KMS-11 (cell line): ENCODE measurements around the gene TCP11L1.

ENCODE experiments used
- H2AFZ ChIP-seq: fragments of 200-600 bp; sonication (generic); 2 replicates; pipeline ENCODE4 v1.6.1; 2016; ENCODE audit warnings: antibody characterized with exemption, mixed run types, low read depth
- H3K27ac ChIP-seq: fragments of 200-600 bp; sonication (generic); 2 replicates; pipeline ENCODE4 v1.6.1; 2016; ENCODE audit warnings: mild to moderate bottlenecking, mixed run types
- H3K27me3 ChIP-seq: fragments of 200-600 bp; sonication (generic); 2 replicates; pipeline ENCODE4 v1.6.1; 2017; ENCODE audit warnings: mild to moderate bottlenecking, low read depth, mixed run types, moderate library complexity; ENCODE audit not compliant: insufficient read depth
- H3K36me3 ChIP-seq: fragments of 200-600 bp; sonication (generic); 2 replicates; pipeline ENCODE4 v1.6.1; 2017; ENCODE audit warnings: mild to moderate bottlenecking, mixed run types; ENCODE audit not compliant: insufficient read depth
- H3K4me1 ChIP-seq: fragments of 200-600 bp; sonication (generic); 2 replicates; pipeline ENCODE4 v1.6.1; 2016; ENCODE audit warnings: mild to moderate bottlenecking, low read depth, mixed run types; ENCODE audit not compliant: poor library complexity, severe bottlenecking
- H3K4me2 ChIP-seq: fragments of 200-600 bp; sonication (generic); 2 replicates; pipeline ENCODE4 v1.7.0; 2016; ENCODE audit warnings: mild to moderate bottlenecking, mixed run types
- H3K4me3 ChIP-seq: fragments of 200-600 bp; sonication (generic); IDR thresholded peaks from 2 replicates; pipeline ENCODE4 v1.6.1; 2017; ENCODE audit warnings: low read depth, low read length, mixed read lengths; ENCODE audit not compliant: insufficient read depth
- H3K79me2 ChIP-seq: fragments of 200-600 bp; sonication (generic); 2 replicates; pipeline ENCODE4 v1.6.1; 2016; ENCODE audit warnings: low read depth, mixed run types; ENCODE audit not compliant: insufficient read depth
- H3K9ac ChIP-seq: fragments of 200-600 bp; sonication (generic); 2 replicates; pipeline ENCODE4 v1.6.1; 2016; ENCODE audit warnings: mild to moderate bottlenecking, mixed run types
- H4K20me1 ChIP-seq: fragments of 200-600 bp; sonication (generic); 2 replicates; pipeline ENCODE4 v1.6.1; 2016; ENCODE audit warnings: mild to moderate bottlenecking, mixed run types; ENCODE audit not compliant: insufficient read depth
- CTCF ChIP-seq: fragments of 200-600 bp; sonication (generic); conservative IDR thresholded peaks from 2 replicates; pipeline ENCODE4 v1.6.1; 2017; ENCODE audit warnings: low read depth, mild to moderate bottlenecking, antibody characterized with exemption, low read length, moderate library complexity, mixed read lengths

The TCP11L1 gene

GRCh38 chr11:33006010-33006409 lies 33.4 kb upstream of the TCP11L1 start:
- Histone ChIP-seq H3K27me3 (no peaks in the 10 kb centered on the region), H3K4me2 (no peak overlapping the region), H3K79me2 (no peaks in the 10 kb centered on the region), H3K4me3 (no peak overlapping the region), H3K36me3 (no peaks in the 10 kb centered on the region), H4K20me1 (no peaks in the 10 kb centered on the region), H3K4me1 (peaks cover 13% of the 10 kb centered on the region), H2AFZ (no peak overlapping the region), H3K27ac (no peak overlapping the region), H3K9ac (no peak overlapping the region)
- no peak for TF ChIP-seq CTCF

- H3K27ac ChIP-seq: no peak overlapping the region
- H3K36me3 ChIP-seq: no peaks in the 10 kb centered on the region
- H3K79me2 ChIP-seq: no peaks in the 10 kb centered on the region
- no peak for TF ChIP-seq CTCF
- no peak overlapping the region for H3K9ac ChIP-seq
- no peak overlapping the region for H3K4me2 ChIP-seq
- no peak overlapping the region for H2AFZ ChIP-seq
- no peak overlapping the region for H3K4me3 ChIP-seq
- H3K27me3 ChIP-seq: no peaks in the 10 kb centered on the region
- H4K20me1 ChIP-seq: no peaks in the 10 kb centered on the region
- peaks cover 17% of the 10 kb centered on the region for H3K4me1 ChIP-seq
Observed at GRCh38 chr11:33013755-33014154, 25.6 kb upstream of the TCP11L1 start.

GRCh38 chr11:33015621-33016551 lies 23.5 kb upstream of the TCP11L1 start, which contains the start of gene DEPDC7:
Gene DEPDC7 (plus strand): TSS chr11:33015878. CDS start chr11:33015956, 78 bp downstream.
- H3K79me2 ChIP-seq: no peaks in the 10 kb centered on the region
- H2AFZ ChIP-seq: no peak within 1 kb of the TSS
- no peak within 1 kb of the TSS for H3K9ac ChIP-seq
- H3K27ac ChIP-seq: no peak within 1 kb of the TSS
- H3K27me3 ChIP-seq: no peaks in the 10 kb centered on the region
- H4K20me1 ChIP-seq: no peaks in the 10 kb centered on the region
- TF ChIP-seq CTCF: no peak
- no peaks in the 10 kb centered on the region for H3K36me3 ChIP-seq
- no peak within 1 kb of the TSS for H3K4me2 ChIP-seq
- peaks cover 15% of the 10 kb centered on the region for H3K4me1 ChIP-seq
- H3K4me3 ChIP-seq: no peak within 1 kb of the TSS

GRCh38 chr11:33016654-33017053 lies 22.7 kb upstream of the TCP11L1 start:
- Histone ChIP-seq H2AFZ (no peak overlapping the region), H3K9ac (no peak overlapping the region)

More at GRCh38 chr11:33016654-33017053, 22.7 kb upstream of the TCP11L1 start:
- Histone ChIP-seq H4K20me1 (no peaks in the 10 kb centered on the region), H3K4me2 (no peak overlapping the region), H3K4me1 (peaks cover 7% of the 10 kb centered on the region), H3K79me2 (no peaks in the 10 kb centered on the region), H3K27me3 (no peaks in the 10 kb centered on the region), H3K27ac (no peak overlapping the region), H3K36me3 (no peaks in the 10 kb centered on the region), H3K4me3 (no peak overlapping the region)
- TF ChIP-seq CTCF: no peak
